ELR (cell line): Measurements from ENCODE around the gene MS4A8.
A peak's percentile ranks its signal among the peaks of the same experiment; 100 is the strongest.
"Not testable (repeated sequence)": the region's sequence is repeated elsewhere in the genome, so short reads cannot be mapped to it uniquely, and the experiment has no call there.

Experiments used
- DNase-seq: peaks from one replicate; pipeline ENCODE4 v3.0.0-alpha.2; 2015; ENCODE audit warnings: low read depth

Gene MS4A8

GRCh38 chr11:60725592-60725991 lies 26.2 kb downstream of the MS4A8 start:
- DNase-seq: no peak

- DNase-seq: no peak
These were observed 32.2 kb downstream of the MS4A8 start for GRCh38 chr11:60731586-60731985.

GRCh38 chr11:60734279-60734678 lies 34.9 kb downstream of the MS4A8 start:
- no peak for DNase-seq

GRCh38 chr11:60739114-60739513 lies 39.7 kb downstream of the MS4A8 start:
- DNase-seq: no peak

GRCh38 chr11:60740573-60740972 lies 41.2 kb downstream of the MS4A8 start:
- DNase-seq: no peak

GRCh38 chr11:60741421-60741820 lies 42.0 kb downstream of the MS4A8 start:
- no peak for DNase-seq

GRCh38 chr11:60743058-60743457 lies 43.6 kb downstream of the MS4A8 start:
- DNase-seq: no peak

- no peak for DNase-seq
These were observed 44.7 kb downstream of the MS4A8 start for GRCh38 chr11:60744114-60744513.

- DNase-seq: no peak
These were observed 48.0 kb downstream of the MS4A8 start for GRCh38 chr11:60747359-60747873.

GRCh38 chr11:60748225-60748624 lies 48.8 kb downstream of the MS4A8 start:
- no peak for DNase-seq

- DNase-seq: no peak
These were observed 49.4 kb downstream of the MS4A8 start for GRCh38 chr11:60748821-60749220.

GRCh38 chr11:60750911-60751310 lies 51.5 kb downstream of the MS4A8 start:
- no peak for DNase-seq

GRCh38 chr11:60753309-60753708 lies 53.9 kb downstream of the MS4A8 start:
- DNase-seq: no peak

- no peak for DNase-seq
These were observed 55.5 kb downstream of the MS4A8 start for GRCh38 chr11:60754887-60755286.

GRCh38 chr11:60756307-60757032 lies 57.1 kb downstream of the MS4A8 start, which contains the start of gene MS4A15:
Gene MS4A15 (plus strand): TSS chr11:60756867. CDS start chr11:60763734, 6,867 bp downstream.
- DNase-seq: peak; percentile 48

- no peak for DNase-seq
These were observed 57.9 kb downstream of the MS4A8 start for GRCh38 chr11:60757231-60757800.

GRCh38 chr11:60758671-60759070 lies 59.3 kb downstream of the MS4A8 start:
- not testable (repeated sequence) for DNase-seq

GRCh38 chr11:60759438-60760225 lies 60.2 kb downstream of the MS4A8 start:
- not testable (repeated sequence) for DNase-seq

- no peak for DNase-seq
These were observed 62.2 kb downstream of the MS4A8 start for GRCh38 chr11:60761436-60762190.

- peak; percentile 40 for DNase-seq
These were observed 63.7 kb downstream of the MS4A8 start for GRCh38 chr11:60762851-60763691.
